Mesenteric fat pad (tissue), 1 donor: ENCODE measurements around the gene PDE3B. TPM values are rescaled to one million over a fixed set of nuclear protein-coding genes. Genes with fewer than 3 reads are reported as not detected.
"Not testable (repeated sequence)": the region's sequence is repeated elsewhere in the genome, so short reads cannot be mapped to it uniquely, and the experiment has no call there.

Experiments
- DNase-seq: peaks from one replicate; pipeline ENCODE4 v3.0.0-alpha.2; 2020; ENCODE audit warnings: low spot score
- long read RNA-seq: library from polyadenylated mRNA; unstranded; transcript quantifications from one replicate; pipeline ENCODE4 v2.0.0, GENCODE V29; 2020
- total RNA-seq: library from RNA; stranded (reverse); fragmentation: NEBNext Ultra II Directional; extraction: Animal tissue kit (Norgen Biotek cat#: 25700); gene quantifications from one replicate; pipeline ENCODE4 v1.2.1, GENCODE V29; 2021
- donor health status: DM: yes; HTN: yes; CAD: no.

Gene PDE3B
- total RNA-seq: 71.5 TPM
- long read RNA-seq, full-length matches to known transcripts: 10 of 45 reads
- long read RNA-seq, partial matches to known transcripts: 11 of 45 reads
- long read RNA-seq, other reads (novel, unspliced or antisense): 24 of 45 reads

DNA sequence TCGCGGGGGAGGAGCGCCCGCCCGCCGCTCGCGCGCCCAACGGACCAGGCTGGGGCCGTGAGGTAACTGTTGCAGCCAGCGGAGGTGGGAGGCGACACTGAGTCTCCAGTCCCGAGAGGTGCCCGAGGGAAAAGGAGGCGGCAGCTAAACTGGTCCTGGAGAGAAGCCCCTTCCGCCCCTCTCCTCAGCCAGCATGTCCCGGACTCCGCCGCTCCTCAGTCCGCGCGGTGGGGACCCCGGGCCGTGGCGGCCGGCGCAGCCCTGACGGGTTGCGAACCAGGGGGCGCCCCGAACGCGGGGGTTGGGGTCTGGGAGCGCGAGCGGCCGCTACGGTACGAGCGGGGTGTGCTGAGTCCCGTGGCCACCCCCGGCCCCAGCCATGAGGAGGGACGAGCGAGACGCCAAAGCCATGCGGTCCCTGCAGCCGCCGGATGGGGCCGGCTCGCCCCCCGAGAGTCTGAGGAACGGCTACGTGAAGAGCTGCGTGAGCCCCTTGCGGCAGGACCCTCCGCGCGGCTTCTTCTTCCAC, at the start of gene PDE3B:
Gene PDE3B, plus strand, starts transcription at position 108 of the 529 bp plus-strand sequence. Its CDS starts 272 bp downstream, at position 380.
- DNase-seq: peak; percentile 93

GRCh38 chr11:14595261-14595660, 48.3 kb upstream of the PDE3B start:
- not testable (repeated sequence) for DNase-seq

DNA sequence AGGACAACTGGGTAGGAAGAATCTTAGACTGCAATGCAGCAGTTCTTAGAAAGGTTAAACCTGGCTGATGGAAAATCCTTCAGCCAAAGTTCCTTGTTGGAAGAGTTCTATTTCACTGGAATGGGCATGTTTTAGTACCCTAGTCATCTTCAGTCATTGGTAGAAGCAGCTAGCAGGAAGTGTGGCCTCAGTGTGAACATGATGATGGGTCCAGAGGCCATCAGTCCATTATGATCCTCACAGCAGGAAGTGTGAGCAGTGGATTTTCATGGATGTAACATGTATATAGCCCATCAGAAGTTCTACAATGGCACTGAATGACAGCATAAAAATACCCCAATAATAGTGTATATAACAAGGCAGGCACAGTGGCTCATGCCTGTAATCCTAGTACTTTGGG, 35.9 kb upstream of the PDE3B start:
- DNase-seq: no peak

GRCh38 chr11:14609902-14610301, 33.7 kb upstream of the PDE3B start:
- no peak for DNase-seq

GRCh38 chr11:14611939-14612338, 31.7 kb upstream of the PDE3B start:
- no peak for DNase-seq

GRCh38 chr11:14612694-14613093, 30.9 kb upstream of the PDE3B start:
- no peak for DNase-seq

GRCh38 chr11:14614091-14614622, 29.4 kb upstream of the PDE3B start:
- no peak for DNase-seq

- no peak for DNase-seq
Measured at GRCh38 chr11:14617241-14618027, 26.2 kb upstream of the PDE3B start.

DNA sequence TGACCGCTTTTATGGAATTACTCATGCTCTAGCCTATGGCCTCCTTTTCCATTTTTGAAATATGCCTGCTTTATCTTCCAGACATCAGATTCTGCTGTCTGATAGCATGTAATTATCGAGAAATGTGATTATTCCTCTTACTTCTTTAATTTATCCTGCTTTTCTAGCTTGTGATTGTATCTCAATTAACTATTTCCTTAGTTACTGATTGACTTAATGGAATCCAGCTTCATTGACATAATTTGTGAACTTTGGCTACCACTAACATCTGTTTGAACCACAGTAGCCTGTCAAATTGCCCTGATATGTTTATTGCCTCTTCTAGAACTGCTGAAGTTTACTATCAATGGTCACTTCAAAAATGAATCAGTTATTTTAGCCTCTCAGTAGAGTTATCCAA, 25.5 kb upstream of the PDE3B start:
- no peak for DNase-seq

- no peak for DNase-seq
Measured at GRCh38 chr11:14619603-14620531, 23.7 kb upstream of the PDE3B start.

DNA sequence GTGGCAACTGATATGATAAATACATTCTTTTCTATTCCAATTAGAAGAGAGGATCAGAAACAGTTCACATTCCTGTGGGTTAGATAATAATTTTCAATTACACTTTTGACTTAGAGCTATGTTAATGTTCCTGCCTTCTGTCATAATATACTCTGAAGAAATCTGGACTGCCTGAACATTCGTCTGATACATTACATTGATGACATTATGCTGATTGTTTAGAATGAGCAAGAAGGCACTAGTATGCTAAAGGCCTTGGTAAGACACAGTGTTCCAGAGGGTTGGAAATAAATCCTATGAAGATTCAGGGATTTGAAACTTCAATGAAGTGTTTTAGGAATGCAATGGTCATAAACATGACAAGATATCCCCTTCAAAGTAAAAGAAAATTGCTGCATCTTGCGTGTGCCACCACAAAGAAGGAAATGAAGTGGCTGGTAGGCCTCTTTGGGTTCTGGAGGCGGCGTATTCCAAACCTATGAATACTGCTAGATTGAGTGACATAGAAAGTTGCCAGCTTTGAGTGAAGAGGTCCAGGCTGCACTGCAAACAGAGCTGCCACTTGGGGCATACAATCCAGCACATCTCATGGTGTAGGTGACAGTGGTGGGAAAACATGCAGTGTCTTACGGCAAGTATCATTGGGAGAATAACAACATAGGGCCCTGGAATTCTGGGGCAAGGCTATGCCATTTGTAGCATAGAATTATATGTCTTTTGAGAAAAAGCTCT, 21.2 kb upstream of the PDE3B start:
- DNase-seq: no peak

GRCh38 chr11:14623036-14623435, 20.6 kb upstream of the PDE3B start:
- DNase-seq: no peak

DNA sequence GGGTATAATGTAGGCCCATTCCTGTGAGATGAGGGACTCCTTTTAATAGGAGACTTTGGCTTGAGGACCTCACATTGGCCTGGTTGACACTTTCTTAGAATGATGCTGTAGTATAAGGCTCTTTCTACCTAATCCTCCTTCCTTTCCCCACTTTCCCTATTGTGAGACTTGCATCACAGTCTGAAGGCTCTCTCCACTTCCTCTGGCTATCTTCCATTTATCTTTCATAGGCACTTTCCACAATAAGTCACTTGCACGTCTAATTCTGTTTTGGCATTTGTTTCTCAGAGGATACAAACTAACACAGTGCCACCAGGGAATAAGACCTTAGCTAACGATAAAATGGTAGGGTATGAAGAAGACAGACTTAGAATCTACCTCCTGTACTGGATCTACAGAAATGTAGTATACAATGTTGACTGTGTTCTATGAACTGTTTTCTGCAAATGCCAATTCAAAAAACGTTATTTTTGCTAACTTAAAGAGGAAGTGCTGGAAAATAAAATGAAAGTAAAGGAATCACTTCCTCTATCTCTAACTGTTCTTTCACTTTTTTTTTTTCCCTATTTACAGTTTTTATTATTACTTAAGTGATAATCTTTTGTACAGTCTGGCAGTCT, 17.9 kb upstream of the PDE3B start:
- DNase-seq: no peak

GRCh38 chr11:14626650-14627049, 17.0 kb upstream of the PDE3B start:
- DNase-seq: no peak

GRCh38 chr11:14633506-14634224, 9.9 kb upstream of the PDE3B start:
- not testable (repeated sequence) for DNase-seq

DNA sequence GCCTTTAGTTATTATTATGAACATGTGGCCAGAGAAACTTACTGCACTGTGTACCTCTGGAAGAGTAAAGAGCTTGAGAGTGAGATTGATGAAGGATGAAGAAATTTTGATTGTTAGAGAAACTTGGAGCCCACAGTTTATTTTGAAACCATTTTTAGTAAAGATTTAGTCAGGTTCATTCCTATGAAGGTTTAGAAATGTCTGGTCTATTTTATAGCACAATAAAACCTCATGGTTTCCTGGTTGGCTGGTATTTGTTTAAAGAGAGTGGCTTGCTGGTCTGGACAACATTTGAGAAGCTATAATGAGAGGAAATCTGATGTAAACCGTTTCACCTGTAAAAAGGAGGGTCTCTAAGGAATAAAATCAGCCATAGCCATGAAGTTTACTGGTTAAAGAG, 8.8 kb upstream of the PDE3B start:
- DNase-seq: no peak

- DNase-seq: no peak
Measured at GRCh38 chr11:14635546-14635945, 8.1 kb upstream of the PDE3B start.

- DNase-seq: no peak
Measured at GRCh38 chr11:14636119-14636518, 7.5 kb upstream of the PDE3B start.

DNA sequence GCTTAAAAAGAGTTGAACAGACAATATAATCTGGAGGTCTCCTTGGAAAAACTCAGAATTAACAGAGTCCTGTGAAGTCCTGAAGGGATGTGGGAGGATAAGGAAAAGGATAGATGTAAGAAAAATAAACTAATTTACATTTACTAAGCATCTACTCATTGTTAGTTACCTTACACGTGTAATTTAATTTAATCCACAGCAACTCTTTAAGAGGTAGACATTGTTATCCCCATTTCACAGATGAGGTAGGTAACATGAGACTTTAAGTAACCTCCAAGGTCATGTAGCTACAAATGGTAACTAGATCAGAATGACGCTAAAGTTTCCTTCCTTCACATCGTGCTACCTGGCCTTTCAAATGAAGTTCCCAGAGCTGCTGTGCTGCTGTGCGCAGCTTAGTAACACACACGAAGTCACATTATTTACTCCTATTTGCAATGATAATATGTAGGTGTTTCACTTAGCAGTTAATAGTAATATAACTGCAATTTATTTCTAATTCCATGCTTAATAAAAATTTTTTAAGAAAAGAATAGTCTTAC, 5.7 kb upstream of the PDE3B start:
- DNase-seq: no peak
